HCT116 (cell line): Measurements from ENCODE around the gene LIPE. TPM values are rescaled to one million over a fixed set of nuclear protein-coding genes. Genes with fewer than 3 reads are reported as not detected.

Experiments used
- ATAC-seq: fragments of 200-7000 bp; cut with Tn5 transposase; 2 replicates; pipeline ENCODE4 v1.9.1; 2020; ENCODE audit warnings: mild to moderate bottlenecking, moderate library complexity
- BruUV-seq: library from RNA; stranded (reverse); fragments of 400-500 nt; replicated peaks from 2 replicates; lab custom pipeline; 2021; lab: Mats Ljungman, UMichigan
- CTCF ChIA-PET: fragments of 300-600 bp; sonication (Branson Sonifier 250); formaldehyde crosslinking; loops from one replicate; lab custom pipeline; 2021; ENCODE audit warnings: antibody characterized with exemption; lab: Charles Lee
- POLR2A ChIA-PET: fragments of 300-600, 350-600 bp; sonication (Branson Sonifier 250); formaldehyde crosslinking; loops from one replicate; lab custom pipeline; 2021; ENCODE audit warnings: antibody characterized with exemption; lab: Charles Lee
- RAD21 ChIA-PET, 2 experiments: fragments of 300-600 bp; sonication (Branson Sonifier 250); formaldehyde crosslinking; loops; one replicate each; lab custom pipeline; 2023; ENCODE audit warnings: low total read pairs in 2 of 2; ENCODE audit not compliant: uncharacterized antibody in 2 of 2, unreplicated experiment in 2 of 2, low non-redundant PET in 1 of 2; lab: Charles Lee
- DNase-seq: peaks from one replicate; pipeline ENCODE4 v3.0.0-alpha.2; 2010; ENCODE audit warnings: low read depth, low spot score
- H2AFZ ChIP-seq: fragments of 200-600 bp; shearing (Covaris generic), sonication (generic); 2 replicates; pipeline ENCODE4 v1.6.1; 2017; ENCODE audit warnings: low read depth, mixed run types, mixed read lengths, antibody characterized with exemption, low read length; ENCODE audit not compliant: poor library complexity, severe bottlenecking
- H3K27ac ChIP-seq: 2 replicates; pipeline ENCODE4 v1.5.1; 2012; ENCODE audit warnings: low read depth, low read length
- H3K27me3 ChIP-seq: fragments of 200-600 bp; sonication (generic); 2 replicates; pipeline ENCODE4 v1.6.1; 2016; ENCODE audit warnings: mixed run types, low read length, mixed read lengths; ENCODE audit not compliant: insufficient read depth
- H3K36me3 ChIP-seq, 2 experiments: fragments of 200-500 bp in 1 of 2; fragments of 200-600 bp in 1 of 2; sonication (Bioruptor generic) in 1 of 2; sonication (generic) in 1 of 2; 2 replicates each; pipeline versions ENCODE4 v1.5.1 to v1.6.1; 2014 to 2016; ENCODE audit warnings: low read length in 2 of 2, inconsistent platforms in 1 of 2, mixed read lengths in 1 of 2, mixed run types in 1 of 2; ENCODE audit not compliant: insufficient read depth in 2 of 2, control insufficient read depth in 1 of 2
- H3K4me1 ChIP-seq, 2 experiments: fragments of 200-600 bp in 1 of 2; sonication (generic) in 1 of 2; 2 replicates each; pipeline versions ENCODE4 v1.5.1 to v1.6.1; 2012 to 2017; ENCODE audit warnings: low read length in 2 of 2, inconsistent platforms in 1 of 2, mild to moderate bottlenecking in 1 of 2, mixed read lengths in 1 of 2, mixed run types in 1 of 2, moderate library complexity in 1 of 2; ENCODE audit not compliant: insufficient read depth in 2 of 2, control insufficient read depth in 1 of 2
- H3K4me2 ChIP-seq: fragments of 200-600 bp; sonication (generic); 2 replicates; pipeline ENCODE4 v1.6.1; 2017; ENCODE audit warnings: mixed run types, low read length, mixed read lengths
- H3K4me3 ChIP-seq, 2 experiments: fragments of 200-600 bp in 1 of 2; sonication (generic) in 1 of 2; replicated peaks in 1 of 2; 2 replicates each; pipeline ENCODE4 v1.5.1; 2011 to 2016; ENCODE audit warnings: low read length in 2 of 2, control low read depth in 1 of 2, low read depth in 1 of 2, mild to moderate bottlenecking in 1 of 2, mixed read lengths in 1 of 2, mixed run types in 1 of 2
- H3K79me2 ChIP-seq: fragments of 200-600 bp; sonication (generic); 2 replicates; pipeline ENCODE4 v1.6.1; 2017; ENCODE audit warnings: mild to moderate bottlenecking, mixed run types, low read length, moderate library complexity, mixed read lengths; ENCODE audit not compliant: insufficient read depth
- H3K9ac ChIP-seq: fragments of 200-600 bp; sonication (generic); 2 replicates; pipeline ENCODE4 v1.6.1; 2016; ENCODE audit warnings: low read length, mixed read lengths
- H3K9me2 ChIP-seq: fragments of 200-600 bp; sonication (generic), shearing (Covaris generic); 2 replicates; pipeline ENCODE4 v1.6.1; 2017; ENCODE audit warnings: mixed run types, mild to moderate bottlenecking, moderate library complexity; ENCODE audit not compliant: insufficient read depth
- H3K9me3 ChIP-seq, 2 experiments: fragments of 200-500 bp in 1 of 2; fragments of 200-600 bp in 1 of 2; sonication (Bioruptor generic) in 1 of 2; sonication (generic) in 1 of 2; 2 replicates each; pipeline ENCODE4 v1.6.1; 2014 to 2017; ENCODE audit warnings: low read length in 2 of 2, mixed read lengths in 2 of 2, inconsistent platforms in 1 of 2, low read depth in 1 of 2, mild to moderate bottlenecking in 1 of 2, mixed run types in 1 of 2, moderate library complexity in 1 of 2; ENCODE audit not compliant: control insufficient read depth in 1 of 2, insufficient read depth in 1 of 2
- H4K20me1 ChIP-seq: fragments of 200-600 bp; sonication (generic), shearing (Covaris generic); 2 replicates; pipeline ENCODE4 v1.6.1; 2017; ENCODE audit warnings: mixed run types, mild to moderate bottlenecking, moderate library complexity; ENCODE audit not compliant: insufficient read depth
- ATF3 ChIP-seq: IDR thresholded peaks from 2 replicates; pipeline ENCODE4 v1.6.1; 2012
- CEBPB ChIP-seq: IDR thresholded peaks from 2 replicates; pipeline ENCODE4 v1.6.1; 2012; ENCODE audit warnings: low read depth
- CTCF ChIP-seq, 3 experiments: fragments of 200-600 bp in 1 of 3; sonication (generic) in 1 of 3; IDR thresholded peaks in 2 of 3; conservative IDR thresholded peaks in 1 of 3; 2 replicates each; pipeline ENCODE4 v1.5.1; 2012 to 2017; ENCODE audit warnings: low read depth in 2 of 3, low read length in 2 of 3, antibody characterized with exemption in 1 of 3, borderline replicate concordance in 1 of 3, control low read depth in 1 of 3, mild to moderate bottlenecking in 1 of 3, mixed read lengths in 1 of 3, mixed run types in 1 of 3, moderate library complexity in 1 of 3; ENCODE audit not compliant: insufficient read depth in 1 of 3
- ELF1 ChIP-seq: IDR thresholded peaks from 2 replicates; pipeline ENCODE4 v1.6.1; 2012; ENCODE audit warnings: low read depth, borderline replicate concordance
- EZH2 ChIP-seq: fragments of 200-600 bp; sonication (generic); IDR thresholded peaks from 2 replicates; pipeline ENCODE4 v1.6.1; 2017; ENCODE audit warnings: antibody characterized with exemption, mixed run types
- EZH2phosphoT487 ChIP-seq: fragments of 200-600 bp; IDR thresholded peaks from 2 replicates; pipeline ENCODE4 v1.6.1; 2018; ENCODE audit warnings: antibody characterized with exemption, borderline replicate concordance
- FOSL1 ChIP-seq: IDR thresholded peaks from 2 replicates; pipeline ENCODE4 v1.6.1; 2012; ENCODE audit warnings: low read depth
- JUND ChIP-seq: IDR thresholded peaks from 2 replicates; pipeline ENCODE4 v1.6.1; 2012
- MAX ChIP-seq: IDR thresholded peaks from 2 replicates; pipeline ENCODE4 v1.6.1; 2012
- POLR2A ChIP-seq: IDR thresholded peaks from 2 replicates; pipeline ENCODE4 v1.7.0; 2011; ENCODE audit warnings: borderline replicate concordance; ENCODE audit not compliant: insufficient read depth, insufficient read length; ENCODE audit errors: extremely low read depth
- RAD21 ChIP-seq: IDR thresholded peaks from 2 replicates; pipeline ENCODE4 v1.6.1; 2012; ENCODE audit warnings: low read depth, mild to moderate bottlenecking
- REST ChIP-seq: IDR thresholded peaks from 2 replicates; pipeline ENCODE4 v1.6.1; 2012; ENCODE audit warnings: low read depth
- SIN3A ChIP-seq: IDR thresholded peaks from 2 replicates; pipeline ENCODE4 v1.6.1; 2012; ENCODE audit warnings: low read depth
- SP1 ChIP-seq: IDR thresholded peaks from 2 replicates; pipeline ENCODE4 v1.6.1; 2012; ENCODE audit warnings: low read depth
- TCF7L2 ChIP-seq: IDR thresholded peaks from 2 replicates; pipeline ENCODE4 v1.7.0; 2011; ENCODE audit warnings: borderline replicate concordance, inconsistent platforms; ENCODE audit not compliant: insufficient read depth, insufficient read length; ENCODE audit errors: extremely low read depth
- YY1 ChIP-seq: IDR thresholded peaks from 2 replicates; pipeline ENCODE4 v1.6.1; 2011; ENCODE audit warnings: low read length, low read depth, moderate library complexity, mild to moderate bottlenecking; ENCODE audit not compliant: insufficient replicate concordance; ENCODE audit errors: extremely low read depth
- ZBTB33 ChIP-seq: IDR thresholded peaks from 2 replicates; pipeline ENCODE4 v1.6.1; 2011; ENCODE audit warnings: mild to moderate bottlenecking, low read length, moderate library complexity; ENCODE audit not compliant: insufficient replicate concordance; ENCODE audit errors: extremely low read depth
- ZFX ChIP-seq: fragments of 450-650 bp; IDR thresholded peaks from 2 replicates; pipeline ENCODE4 v1.6.1; 2017
- ZNF274 ChIP-seq: fragments of 200-500 bp; sonication (Bioruptor generic); IDR thresholded peaks from 2 replicates; pipeline ENCODE4 v1.6.1; 2014; ENCODE audit warnings: mild to moderate bottlenecking, low read depth, low read length, inconsistent platforms
- intact Hi-C: fragments of 100-400 bp; cut with micrococcal nuclease; formaldehyde crosslinking; loops from 2 replicates; pipeline ENCODE4 v1.10.0; 2022
- total RNA-seq: library from RNA; stranded (reverse); gene quantifications from one replicate; pipeline ENCODE4 v1.2.1, GENCODE V29; 2021; ENCODE audit not compliant: unreplicated experiment

Gene LIPE
- total RNA-seq, 1 experiment from 2014 or later, result 11.3 TPM

GRCh38 chr19:42410371-42410770, 16.8 kb downstream of the LIPE start:
- no peak for TF ChIP-seq REST
- no peak for TF ChIP-seq ZBTB33
- TF ChIP-seq TCF7L2, result no peak
- no peak for TF ChIP-seq EZH2
- no peak for TF ChIP-seq SIN3A
- TF ChIP-seq EZH2phosphoT487, result no peak
- TF ChIP-seq RAD21, result no peak
- TF ChIP-seq ZNF274, result no peak
- TF ChIP-seq MAX, result no peak
- no peak for TF ChIP-seq ELF1
- TF ChIP-seq ATF3, result no peak
- TF ChIP-seq SP1, result no peak
- TF ChIP-seq CEBPB, result no peak
- no peak for TF ChIP-seq FOSL1
- no peak for TF ChIP-seq CTCF (IDR thresholded peaks at IDR 0.05 in 2 of 3, conservative IDR thresholded peaks at IDR 0.05 in 1 of 3; ENCODE audit: borderline replicate concordance in 1 of 3, insufficient read depth in 1 of 3, low read depth in 2 of 3, low read length in 2 of 3)
- no peak for TF ChIP-seq ZFX
- TF ChIP-seq POLR2A, result no peak
- TF ChIP-seq JUND, result no peak
- no peak for TF ChIP-seq YY1
- Histone ChIP-seq H3K27ac (no peak overlapping the region), H3K4me2 (no peak overlapping the region), H3K4me3 (no peak overlapping the region), H4K20me1 (no peaks in the 10 kb centered on the region), H3K4me1 (peaks cover 14 to 21% of the 10 kb centered on the region in 2 experiments), H3K36me3 (no peaks in the 10 kb centered on the region; a peak in 1 of 4 replicates), H3K27me3 (no peaks in the 10 kb centered on the region), H3K9ac (no peak overlapping the region), H3K9me2 (no peaks in the 10 kb centered on the region), H3K79me2 (peaks cover 2% of the 10 kb centered on the region; the same call in 1 of the 2 replicates), H2AFZ (no peak overlapping the region), H3K9me3 (no peaks in the 10 kb centered on the region)
- ChIA-PET RAD21 (no interaction called here), CTCF (interaction anchor here (1.3 to 1.4 kb wide), 2 partner anchors 10 to 14 kb away, joined by 3 read pairs; no protein-coding TSS in a partner anchor), POLR2A (no interaction called here)
- DNase-seq, result no peak
- ATAC-seq, result no peak
- intact Hi-C loops, result no loop called here
- BruUV-seq, result no TSS peak
